Measurements from ENCODE around the gene INTS14.

DNA sequence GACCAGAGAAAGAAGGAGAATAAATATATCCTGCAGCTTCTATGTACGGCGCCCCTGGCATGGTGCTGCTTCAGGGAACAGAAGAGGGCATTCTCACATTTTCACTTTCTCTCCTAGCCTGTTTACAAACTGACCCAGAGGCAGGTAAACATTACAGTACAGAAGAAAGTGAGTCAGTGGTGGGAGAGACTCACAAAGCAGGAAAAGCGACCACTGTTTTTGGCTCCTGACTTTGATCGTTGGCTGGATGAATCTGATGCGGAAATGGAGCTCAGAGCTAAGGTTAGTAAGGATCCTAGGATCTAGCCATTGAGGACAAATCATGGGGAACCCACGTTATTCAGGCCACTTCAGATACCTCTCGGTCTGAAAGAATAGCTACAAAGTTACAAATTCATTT, 54.3 kb downstream of the INTS14 start:
- TF ChIP-seq, protein P1, sequence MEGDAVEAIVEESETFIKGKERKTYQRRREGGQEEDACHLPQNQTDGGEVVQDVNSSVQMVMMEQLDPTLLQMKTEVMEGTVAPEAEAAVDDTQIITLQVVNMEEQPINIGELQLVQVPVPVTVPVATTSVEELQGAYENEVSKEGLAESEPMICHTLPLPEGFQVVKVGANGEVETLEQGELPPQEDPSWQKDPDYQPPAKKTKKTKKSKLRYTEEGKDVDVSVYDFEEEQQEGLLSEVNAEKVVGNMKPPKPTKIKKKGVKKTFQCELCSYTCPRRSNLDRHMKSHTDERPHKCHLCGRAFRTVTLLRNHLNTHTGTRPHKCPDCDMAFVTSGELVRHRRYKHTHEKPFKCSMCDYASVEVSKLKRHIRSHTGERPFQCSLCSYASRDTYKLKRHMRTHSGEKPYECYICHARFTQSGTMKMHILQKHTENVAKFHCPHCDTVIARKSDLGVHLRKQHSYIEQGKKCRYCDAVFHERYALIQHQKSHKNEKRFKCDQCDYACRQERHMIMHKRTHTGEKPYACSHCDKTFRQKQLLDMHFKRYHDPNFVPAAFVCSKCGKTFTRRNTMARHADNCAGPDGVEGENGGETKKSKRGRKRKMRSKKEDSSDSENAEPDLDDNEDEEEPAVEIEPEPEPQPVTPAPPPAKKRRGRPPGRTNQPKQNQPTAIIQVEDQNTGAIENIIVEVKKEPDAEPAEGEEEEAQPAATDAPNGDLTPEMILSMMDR (IDR thresholded peaks at IDR 0.05) = no peak
- TF ChIP-seq POLR2A (IDR thresholded peaks at IDR 0.05) = no peak

Data from esophagus squamous epithelium (tissue), 4 donors.